ENCODE measurements around the gene NPPB. TPM values are rescaled to one million over a fixed set of nuclear protein-coding genes. Genes with fewer than 3 reads are reported as not detected.

Gene NPPB
- total RNA-seq: 1.6 and 3.9 TPM in 2 replicates
- 4.3 and 6.7 TPM in 2 replicates for polyA plus RNA-seq

DNA sequence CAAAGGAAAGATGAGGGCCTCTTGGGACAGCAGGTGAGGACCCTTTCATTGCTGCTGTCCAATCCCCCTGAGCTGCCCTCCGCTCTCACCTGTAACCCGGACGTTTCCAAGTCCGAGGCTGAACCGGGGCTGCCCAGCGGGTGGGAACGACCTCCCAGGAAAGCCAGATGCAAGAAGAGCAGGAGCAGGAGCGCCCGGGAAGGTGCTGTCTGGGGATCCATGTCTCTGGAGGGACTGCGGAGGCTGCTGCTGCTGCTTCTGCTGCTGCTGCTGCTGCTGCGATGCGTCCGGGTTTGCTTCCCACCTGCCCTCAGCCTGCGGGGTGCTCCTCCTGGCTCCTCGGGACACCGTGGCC lies at the start of gene NPPB:
TSS of gene NPPB (minus strand) at position 333 of the 355 bp plus-strand sequence. CDS start at position 221, 112 bp downstream.
- Histone ChIP-seq H3K4me1 (ENCODE audit: insufficient read depth) (no peaks in the 10 kb centered on the region), H3K9me2 (replicated peaks; ENCODE audit: insufficient read depth) (no peaks in the 10 kb centered on the region), H3K36me3 (replicated peaks; ENCODE audit: insufficient read depth, low read depth) (no peaks in the 10 kb centered on the region), H4K20me1 (ENCODE audit: insufficient read depth, poor library complexity, severe bottlenecking) (no peaks in the 10 kb centered on the region), H3K27me3 (peaks cover 34% of the 10 kb centered on the region), H3K4me2 (peak within 1 kb of the TSS; percentile 85), H3K4me3 (no peak within 1 kb of the TSS), H3K79me2 (no peaks in the 10 kb centered on the region), H3K27ac (no peak within 1 kb of the TSS), H2AFZ (no peak within 1 kb of the TSS), H3K9me3 (ENCODE audit: low read depth) (no peaks in the 10 kb centered on the region)
- DNase-seq (ENCODE audit: low spot score): no peak
- WGBS (ENCODE audit: low lambda C conversion rate, missing lambda C conversion rate): 24% methylated on average over 16 of the region's 16 CpGs
- TF ChIP-seq, protein P1, sequence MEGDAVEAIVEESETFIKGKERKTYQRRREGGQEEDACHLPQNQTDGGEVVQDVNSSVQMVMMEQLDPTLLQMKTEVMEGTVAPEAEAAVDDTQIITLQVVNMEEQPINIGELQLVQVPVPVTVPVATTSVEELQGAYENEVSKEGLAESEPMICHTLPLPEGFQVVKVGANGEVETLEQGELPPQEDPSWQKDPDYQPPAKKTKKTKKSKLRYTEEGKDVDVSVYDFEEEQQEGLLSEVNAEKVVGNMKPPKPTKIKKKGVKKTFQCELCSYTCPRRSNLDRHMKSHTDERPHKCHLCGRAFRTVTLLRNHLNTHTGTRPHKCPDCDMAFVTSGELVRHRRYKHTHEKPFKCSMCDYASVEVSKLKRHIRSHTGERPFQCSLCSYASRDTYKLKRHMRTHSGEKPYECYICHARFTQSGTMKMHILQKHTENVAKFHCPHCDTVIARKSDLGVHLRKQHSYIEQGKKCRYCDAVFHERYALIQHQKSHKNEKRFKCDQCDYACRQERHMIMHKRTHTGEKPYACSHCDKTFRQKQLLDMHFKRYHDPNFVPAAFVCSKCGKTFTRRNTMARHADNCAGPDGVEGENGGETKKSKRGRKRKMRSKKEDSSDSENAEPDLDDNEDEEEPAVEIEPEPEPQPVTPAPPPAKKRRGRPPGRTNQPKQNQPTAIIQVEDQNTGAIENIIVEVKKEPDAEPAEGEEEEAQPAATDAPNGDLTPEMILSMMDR (IDR thresholded peaks at IDR 0.05; ENCODE audit: poor library complexity): no peak
- no peak for TF ChIP-seq EZH2phosphoT487 (IDR thresholded peaks at IDR 0.05; ENCODE audit: low read depth, severe bottlenecking, unreplicated experiment)

- Histone ChIP-seq H3K9me2 (replicated peaks; ENCODE audit: insufficient read depth) (no peaks in the 10 kb centered on the region), H3K9me3 (ENCODE audit: low read depth) (no peaks in the 10 kb centered on the region), H4K20me1 (ENCODE audit: insufficient read depth, poor library complexity, severe bottlenecking) (no peaks in the 10 kb centered on the region), H3K4me3 (peak overlapping the region; percentile 19), H3K79me2 (no peaks in the 10 kb centered on the region), H3K36me3 (replicated peaks; ENCODE audit: insufficient read depth, low read depth) (no peaks in the 10 kb centered on the region), H3K4me1 (ENCODE audit: insufficient read depth) (no peaks in the 10 kb centered on the region), H3K4me2 (peak overlapping the region; percentile 88), H3K27ac (peak overlapping the region; percentile 88), H2AFZ (no peak overlapping the region), H3K27me3 (no peaks in the 10 kb centered on the region)
- TF ChIP-seq EZH2phosphoT487 (IDR thresholded peaks at IDR 0.05; ENCODE audit: low read depth, severe bottlenecking, unreplicated experiment) (no peak), EZH2 (IDR thresholded peaks at IDR 0.05; ENCODE audit: borderline replicate concordance) (no peak)
- TF ChIP-seq, protein P1 (IDR thresholded peaks at IDR 0.05; ENCODE audit: poor library complexity): no peak
- WGBS (ENCODE audit: low lambda C conversion rate, missing lambda C conversion rate): under 1% methylated on average over 24 of the region's 24 CpGs
- peak; percentile 93 for DNase-seq (ENCODE audit: low spot score)
Observed at GRCh38 chr1:11908095-11908675, 49.4 kb upstream of the NPPB start.

GRCh38 chr1:11907275-11908094 lies 48.7 kb upstream of the NPPB start:
- 18% methylated on average over 19 of the region's 19 CpGs for WGBS (ENCODE audit: low lambda C conversion rate, missing lambda C conversion rate)
- H2AFZ ChIP-seq: no peak overlapping the region
- H3K9me3 ChIP-seq (ENCODE audit: low read depth): no peaks in the 10 kb centered on the region
- TF ChIP-seq EZH2phosphoT487 (IDR thresholded peaks at IDR 0.05; ENCODE audit: low read depth, severe bottlenecking, unreplicated experiment) (no peak), EZH2 (IDR thresholded peaks at IDR 0.05; ENCODE audit: borderline replicate concordance) (no peak)
- TF ChIP-seq, protein P1 (IDR thresholded peaks at IDR 0.05; ENCODE audit: poor library complexity): peak; percentile 80
- no peaks in the 10 kb centered on the region for H3K4me1 ChIP-seq (ENCODE audit: insufficient read depth)
- no peaks in the 10 kb centered on the region for H4K20me1 ChIP-seq (ENCODE audit: insufficient read depth, poor library complexity, severe bottlenecking)
- no peaks in the 10 kb centered on the region for H3K27me3 ChIP-seq
- peak; percentile 96 for DNase-seq (ENCODE audit: low spot score)
- H3K27ac ChIP-seq: peak overlapping the region; percentile 88
- H3K4me2 ChIP-seq: peak overlapping the region; percentile 41
- no peaks in the 10 kb centered on the region for H3K36me3 ChIP-seq (replicated peaks; ENCODE audit: insufficient read depth, low read depth)
- no peak overlapping the region for H3K4me3 ChIP-seq
- no peaks in the 10 kb centered on the region for H3K9me2 ChIP-seq (replicated peaks; ENCODE audit: insufficient read depth)
- H3K79me2 ChIP-seq: no peaks in the 10 kb centered on the region

Data from hepatocyte (in vitro differentiated cells).